Fibroblast of pulmonary artery (primary cell): ENCODE data around the gene CFAP74.

Source experiments
- DNase-seq: peaks from one replicate; pipeline ENCODE4 v3.0.0-alpha.2; 2010; ENCODE audit warnings: low read depth
- H3K4me3 ChIP-seq: replicated peaks from 2 replicates; pipeline ENCODE4 v1.5.1; 2011; ENCODE audit warnings: low read depth, mild to moderate bottlenecking, control low read depth, low read length, moderate library complexity
- CTCF ChIP-seq: IDR thresholded peaks from 2 replicates; pipeline ENCODE4 v1.5.1; 2011; ENCODE audit warnings: mild to moderate bottlenecking, control low read depth, low read length, inconsistent platforms; ENCODE audit errors: missing control alignments

The CFAP74 gene

GRCh38 chr1:1971688-1972087 lies 31.9 kb downstream of the CFAP74 start:
- DNase-seq, result no peak
- no peak overlapping the region for H3K4me3 ChIP-seq
- TF ChIP-seq CTCF, result no peak

DNA sequence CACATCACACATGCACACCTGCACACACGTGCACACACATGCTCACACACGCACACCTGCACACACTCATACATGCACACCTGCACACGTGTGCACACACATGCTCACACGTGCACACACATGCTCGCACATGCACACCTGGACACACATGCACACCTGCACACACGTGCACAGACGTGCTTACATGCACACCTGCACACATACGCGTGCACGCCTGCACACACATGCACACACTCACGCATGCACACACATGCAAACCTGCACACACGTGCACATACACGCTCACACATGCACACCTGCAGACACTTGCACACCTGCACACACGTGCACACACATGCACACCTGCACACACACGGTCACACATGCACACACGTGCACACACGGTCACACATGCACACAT lies 32.6 kb downstream of the CFAP74 start:
- TF ChIP-seq CTCF, result no peak
- DNase-seq, result no peak
- H3K4me3 ChIP-seq, result no peak overlapping the region

- no peak for TF ChIP-seq CTCF
- DNase-seq, result no peak
- no peak overlapping the region for H3K4me3 ChIP-seq
Observed at GRCh38 chr1:1969953-1970716, 33.5 kb downstream of the CFAP74 start.

DNA sequence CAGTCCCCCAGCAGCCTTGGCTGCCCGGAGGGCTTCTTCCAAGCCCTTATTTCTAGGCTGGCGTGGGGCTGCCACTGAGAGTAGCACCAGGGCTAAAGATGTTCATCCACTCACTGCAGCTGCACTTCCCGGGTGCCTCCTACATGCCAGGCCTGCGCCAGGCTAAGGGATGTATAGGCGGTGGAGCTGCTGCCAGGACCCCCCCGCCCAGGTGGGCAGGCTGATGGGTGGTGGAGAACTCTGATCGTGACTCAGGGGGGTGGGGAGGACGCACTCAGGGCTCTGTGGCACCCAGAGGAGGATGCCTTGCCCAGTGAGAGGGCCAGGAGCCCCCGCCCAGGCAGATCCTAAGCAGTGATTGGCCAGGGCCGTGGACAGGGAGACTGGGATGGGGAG lies 34.1 kb downstream of the CFAP74 start:
- no peak for DNase-seq
- no peak overlapping the region for H3K4me3 ChIP-seq
- no peak for TF ChIP-seq CTCF

- no peak for TF ChIP-seq CTCF
- no peak overlapping the region for H3K4me3 ChIP-seq
- DNase-seq, result no peak
Observed at GRCh38 chr1:1968767-1969504, 34.6 kb downstream of the CFAP74 start.

DNA sequence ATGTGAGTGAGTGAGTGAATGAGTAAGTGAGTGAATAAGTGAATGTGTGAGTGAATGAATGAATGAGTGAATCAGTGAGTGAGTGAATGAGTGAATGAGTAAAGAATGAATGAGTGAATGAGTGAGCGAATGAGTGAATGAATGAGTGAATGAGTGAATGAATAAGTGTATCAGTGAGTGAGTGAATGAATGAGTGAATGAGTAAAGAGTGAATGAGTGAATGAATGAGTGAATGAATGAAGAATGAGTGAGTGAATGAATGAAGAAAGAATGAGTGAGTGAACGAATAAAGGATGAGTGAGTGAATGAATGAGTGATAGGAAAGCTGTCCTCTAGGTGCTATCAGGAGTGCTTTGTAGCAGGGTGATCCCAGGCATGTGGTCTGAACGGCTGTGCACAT lies 35.7 kb downstream of the CFAP74 start:
- TF ChIP-seq CTCF, result no peak
- H3K4me3 ChIP-seq, result no peak overlapping the region
- DNase-seq, result no peak

GRCh38 chr1:1967151-1967550 lies 36.4 kb downstream of the CFAP74 start:
- TF ChIP-seq CTCF, result no peak
- DNase-seq, result no peak
- no peak overlapping the region for H3K4me3 ChIP-seq
